Astrocyte (in vitro differentiated cells and primary cell): ENCODE results near the gene IRS1. TPM values are rescaled to one million over a fixed set of nuclear protein-coding genes. Genes with fewer than 3 reads are reported as not detected.

Experiments
- DNase-seq: peaks from one replicate; pipeline ENCODE4 v3.0.0-alpha.2; 2010; ENCODE audit warnings: low read depth
- FAIRE-seq: peaks from 2 replicates; lab custom pipeline; 2011; peaks lifted over from hg19 to GRCh38; lab: Jason Lieb, UNC
- H2AFZ ChIP-seq: 2 replicates; pipeline ENCODE4 v1.6.0; 2012; ENCODE audit warnings: low read depth, low read length, inconsistent platforms
- H3K27ac ChIP-seq: 2 replicates; pipeline ENCODE4 v1.5.1; 2011; ENCODE audit warnings: low read depth, low read length, inconsistent platforms
- H3K27me3 ChIP-seq: 2 replicates; pipeline ENCODE4 v1.6.0; 2011; ENCODE audit warnings: low read length, inconsistent platforms; ENCODE audit not compliant: insufficient read depth
- H3K36me3 ChIP-seq: 2 replicates; pipeline ENCODE4 v1.5.1; 2011; ENCODE audit warnings: low read length, inconsistent platforms; ENCODE audit not compliant: insufficient read depth
- H3K4me1 ChIP-seq: 2 replicates; pipeline ENCODE4 v1.5.1; 2011; ENCODE audit warnings: low read length, inconsistent platforms; ENCODE audit not compliant: insufficient read depth
- H3K4me2 ChIP-seq: 2 replicates; pipeline ENCODE4 v1.6.0; 2012; ENCODE audit warnings: low read length, inconsistent platforms
- H3K4me3 ChIP-seq: 2 replicates; pipeline ENCODE4 v1.5.1; 2011; ENCODE audit warnings: low read depth, mild to moderate bottlenecking, low read length, inconsistent platforms; ENCODE audit not compliant: insufficient read depth
- H3K79me2 ChIP-seq: 2 replicates; pipeline ENCODE4 v1.6.0; 2012; ENCODE audit warnings: mild to moderate bottlenecking, low read length, inconsistent platforms; ENCODE audit not compliant: insufficient read depth
- H3K9ac ChIP-seq: 2 replicates; pipeline ENCODE4 v1.6.0; 2012; ENCODE audit warnings: mild to moderate bottlenecking, low read length, inconsistent platforms
- H3K9me3 ChIP-seq: 2 replicates; pipeline ENCODE4 v1.5.1; 2012; ENCODE audit warnings: low read depth, mild to moderate bottlenecking, low read length, inconsistent platforms; ENCODE audit not compliant: insufficient read depth
- H4K20me1 ChIP-seq: 2 replicates; pipeline ENCODE4 v1.6.0; 2012; ENCODE audit warnings: low read length, inconsistent platforms; ENCODE audit not compliant: insufficient read depth
- H3K27ac Mint-ChIP-seq: one replicate; pipeline ENCODE4 v1.8.0; 2021; ENCODE audit warnings: mild to moderate bottlenecking, mixed read lengths; ENCODE audit not compliant: unreplicated experiment
- H3K27me3 Mint-ChIP-seq: one replicate; pipeline ENCODE4 v1.8.0; 2021; ENCODE audit warnings: low read depth, mixed read lengths; ENCODE audit not compliant: unreplicated experiment
- H3K36me3 Mint-ChIP-seq: one replicate; pipeline ENCODE4 v1.8.0; 2021; ENCODE audit warnings: low read depth, mixed read lengths; ENCODE audit not compliant: unreplicated experiment
- H3K4me1 Mint-ChIP-seq: one replicate; pipeline ENCODE4 v1.8.0; 2021; ENCODE audit warnings: low read depth, mixed read lengths; ENCODE audit not compliant: unreplicated experiment
- H3K4me3 Mint-ChIP-seq: one replicate; pipeline ENCODE4 v1.8.0; 2021; ENCODE audit warnings: mild to moderate bottlenecking, moderate library complexity, mixed read lengths; ENCODE audit not compliant: unreplicated experiment
- H3K9me3 Mint-ChIP-seq: one replicate; pipeline ENCODE4 v1.8.0; 2021; ENCODE audit warnings: mild to moderate bottlenecking, mixed read lengths; ENCODE audit not compliant: unreplicated experiment
- CTCF ChIP-seq: IDR thresholded peaks from 2 replicates; pipeline ENCODE4 v1.5.1; 2011; ENCODE audit warnings: low read depth, mild to moderate bottlenecking, inconsistent platforms, low read length, moderate library complexity; ENCODE audit not compliant: insufficient read depth
- EZH2 ChIP-seq: IDR thresholded peaks from 2 replicates; pipeline ENCODE4 v1.6.1; 2012; ENCODE audit warnings: mild to moderate bottlenecking, low read length, inconsistent platforms; ENCODE audit not compliant: insufficient read depth
- total RNA-seq: library from RNA; stranded (reverse); gene quantifications from 2 replicates; pipeline ENCODE4 v1.2.1, GENCODE V29; 2021

The IRS1 gene
- total RNA-seq, 1 donor from 2014 or later, result 45.0 TPM

- no peaks in the 10 kb centered on the region for H3K9me3 Mint-ChIP-seq
- H3K27ac Mint-ChIP-seq, result no peak overlapping the region
- H3K4me3 Mint-ChIP-seq, result no peak overlapping the region
- DNase-seq (peak; percentile 94), FAIRE-seq (peak; percentile 65)
- no peaks in the 10 kb centered on the region for H4K20me1 ChIP-seq
- no peaks in the 10 kb centered on the region for H3K79me2 ChIP-seq
- peaks cover 3% of the 10 kb centered on the region for H3K36me3 Mint-ChIP-seq
- H3K4me3 ChIP-seq, result no peak overlapping the region
- H3K4me1 Mint-ChIP-seq, result peaks cover 22% of the 10 kb centered on the region
- H3K27me3 Mint-ChIP-seq, result no peaks in the 10 kb centered on the region
- H3K36me3 ChIP-seq, result no peaks in the 10 kb centered on the region
- TF ChIP-seq EZH2 (no peak), CTCF (no peak)
- H3K4me1 ChIP-seq, result no peaks in the 10 kb centered on the region
- H3K9ac ChIP-seq, result no peak overlapping the region
- no peak overlapping the region for H3K27ac ChIP-seq
- H3K27me3 ChIP-seq, result no peaks in the 10 kb centered on the region
- H3K9me3 ChIP-seq, result no peaks in the 10 kb centered on the region
- H3K4me2 ChIP-seq, result no peak overlapping the region
- H2AFZ ChIP-seq, result no peak overlapping the region
Observed at GRCh38 chr2:226701052-226701451, 98.6 kb downstream of the IRS1 start.

GRCh38 chr2:226699321-226699720 lies 100.3 kb downstream of the IRS1 start:
- Histone ChIP-seq H3K27ac (no peak overlapping the region), H3K4me3 (no peak overlapping the region), H3K4me1 (no peaks in the 10 kb centered on the region), H3K9me3 (no peaks in the 10 kb centered on the region), H2AFZ (no peak overlapping the region), H3K9ac (no peak overlapping the region), H3K79me2 (no peaks in the 10 kb centered on the region), H3K27me3 (no peaks in the 10 kb centered on the region), H3K36me3 (no peaks in the 10 kb centered on the region), H4K20me1 (no peaks in the 10 kb centered on the region), H3K4me2 (no peak overlapping the region)
- Mint-ChIP-seq H3K4me3 (no peak overlapping the region), H3K27ac (no peak overlapping the region), H3K9me3 (no peaks in the 10 kb centered on the region), H3K4me1 (peaks cover 29% of the 10 kb centered on the region), H3K27me3 (no peaks in the 10 kb centered on the region), H3K36me3 (peaks cover 3% of the 10 kb centered on the region)
- DNase-seq, result peak; percentile 40
- no peak for FAIRE-seq
- TF ChIP-seq CTCF (no peak), EZH2 (no peak)

GRCh38 chr2:226698671-226699070 lies 100.9 kb downstream of the IRS1 start:
- no peak overlapping the region for H3K27ac ChIP-seq
- no peak overlapping the region for H3K4me3 ChIP-seq
- no peaks in the 10 kb centered on the region for H3K4me1 ChIP-seq
- no peak overlapping the region for H3K9ac ChIP-seq
- no peak overlapping the region for H3K4me2 ChIP-seq
- Mint-ChIP-seq H3K27me3 (no peaks in the 10 kb centered on the region), H3K36me3 (peaks cover 3% of the 10 kb centered on the region), H3K4me1 (peaks cover 32% of the 10 kb centered on the region), H3K9me3 (no peaks in the 10 kb centered on the region), H3K27ac (no peak overlapping the region), H3K4me3 (no peak overlapping the region)
- no peaks in the 10 kb centered on the region for H3K27me3 ChIP-seq
- DNase-seq, result no peak
- H2AFZ ChIP-seq, result no peak overlapping the region
- no peaks in the 10 kb centered on the region for H3K9me3 ChIP-seq
- no peaks in the 10 kb centered on the region for H3K79me2 ChIP-seq
- TF ChIP-seq EZH2 (no peak), CTCF (no peak)
- no peaks in the 10 kb centered on the region for H3K36me3 ChIP-seq
- FAIRE-seq, result no peak
- H4K20me1 ChIP-seq, result no peaks in the 10 kb centered on the region
